HUDEP-2 (cell line): Measurements from ENCODE around the gene MICALL1.
A peak's percentile ranks its signal among the peaks of the same experiment; 100 is the strongest.

Source experiments
- DNase-seq, 76 experiments: peaks; one replicate each; lab custom pipeline; 2025; ENCODE audit not compliant: unreplicated experiment in 76 of 76; lab: John Stamatoyannopoulos, UW

The MICALL1 gene

DNA sequence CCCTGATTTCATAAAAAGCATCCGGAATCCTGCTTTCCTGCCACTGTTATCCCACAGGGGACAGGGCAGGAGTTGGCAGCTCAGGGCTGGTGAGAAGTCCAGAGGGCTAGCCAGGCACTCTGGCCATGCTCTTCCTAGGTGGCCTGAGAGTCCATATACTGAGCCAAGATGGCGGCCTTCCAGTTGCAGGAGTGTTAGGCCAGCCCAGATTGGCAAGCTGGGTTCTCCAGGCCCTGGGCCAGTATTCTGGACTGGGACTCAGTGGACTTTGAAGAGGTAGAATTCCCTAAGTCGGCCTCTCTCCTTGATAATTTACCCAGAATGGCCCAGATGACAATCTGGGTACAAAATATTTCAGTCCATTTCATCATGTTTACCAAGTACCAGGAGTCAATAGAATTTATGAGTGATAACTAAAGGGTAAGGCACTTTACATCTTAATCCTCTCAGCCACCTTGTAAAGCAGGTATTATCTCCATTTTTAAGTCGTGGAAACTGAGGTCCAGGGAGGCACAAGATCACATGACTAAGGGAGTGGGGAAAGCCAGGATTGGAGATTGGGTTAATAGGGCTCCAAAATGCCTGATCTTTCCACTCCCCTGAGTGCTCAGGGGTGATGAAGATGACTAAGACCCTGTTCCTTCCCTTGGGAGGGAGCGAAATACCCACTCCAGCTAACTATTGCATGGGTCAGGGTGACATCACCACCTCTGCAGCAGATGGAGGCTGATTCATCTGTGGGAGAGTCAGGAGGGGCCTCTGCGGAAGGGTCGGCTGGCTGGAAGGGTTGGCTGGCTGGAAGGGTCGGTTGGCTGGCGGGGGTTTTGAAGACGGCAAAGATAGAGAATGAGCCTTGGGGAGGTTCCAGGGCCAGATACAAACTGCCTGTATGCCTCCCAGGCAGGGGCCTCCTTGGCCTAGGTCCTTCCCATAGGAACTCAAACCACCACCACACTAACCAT lies 1.2 kb upstream of the MICALL1 start:
- DNase-seq: peak in 2 of 76 experiments; percentile 4 to 19

DNA sequence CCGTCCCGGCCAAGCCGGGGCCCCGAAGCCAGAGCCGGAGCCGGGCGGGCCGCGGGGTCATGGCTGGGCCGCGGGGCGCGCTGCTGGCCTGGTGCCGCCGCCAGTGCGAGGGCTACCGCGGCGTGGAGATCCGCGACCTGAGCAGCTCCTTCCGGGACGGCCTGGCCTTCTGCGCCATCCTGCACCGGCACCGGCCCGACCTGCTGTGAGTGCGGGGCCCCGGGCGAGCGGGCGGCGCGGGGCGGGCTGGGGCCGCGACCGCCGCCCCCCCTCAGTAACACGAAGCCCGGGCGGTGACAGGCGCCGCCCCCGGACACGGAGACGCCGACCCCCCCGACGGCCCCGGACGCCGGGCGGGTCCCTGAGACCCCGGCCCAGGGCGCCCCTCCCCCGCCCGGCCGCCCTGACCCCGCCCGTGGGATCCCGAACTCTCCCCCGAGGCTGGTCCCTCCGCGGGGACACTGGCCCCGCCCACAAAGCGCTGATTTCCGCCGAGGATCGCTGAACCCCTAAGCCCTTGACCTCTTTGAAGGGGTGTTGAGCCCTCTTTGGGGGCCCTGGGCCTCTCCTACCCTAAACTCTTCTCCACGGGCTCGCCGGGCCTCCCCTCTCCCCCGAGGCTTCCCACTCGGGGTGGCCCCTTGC lies 389 bp downstream of the MICALL1 start:
- DNase-seq: peak in 1 of 76 experiments; percentile 6

DNA sequence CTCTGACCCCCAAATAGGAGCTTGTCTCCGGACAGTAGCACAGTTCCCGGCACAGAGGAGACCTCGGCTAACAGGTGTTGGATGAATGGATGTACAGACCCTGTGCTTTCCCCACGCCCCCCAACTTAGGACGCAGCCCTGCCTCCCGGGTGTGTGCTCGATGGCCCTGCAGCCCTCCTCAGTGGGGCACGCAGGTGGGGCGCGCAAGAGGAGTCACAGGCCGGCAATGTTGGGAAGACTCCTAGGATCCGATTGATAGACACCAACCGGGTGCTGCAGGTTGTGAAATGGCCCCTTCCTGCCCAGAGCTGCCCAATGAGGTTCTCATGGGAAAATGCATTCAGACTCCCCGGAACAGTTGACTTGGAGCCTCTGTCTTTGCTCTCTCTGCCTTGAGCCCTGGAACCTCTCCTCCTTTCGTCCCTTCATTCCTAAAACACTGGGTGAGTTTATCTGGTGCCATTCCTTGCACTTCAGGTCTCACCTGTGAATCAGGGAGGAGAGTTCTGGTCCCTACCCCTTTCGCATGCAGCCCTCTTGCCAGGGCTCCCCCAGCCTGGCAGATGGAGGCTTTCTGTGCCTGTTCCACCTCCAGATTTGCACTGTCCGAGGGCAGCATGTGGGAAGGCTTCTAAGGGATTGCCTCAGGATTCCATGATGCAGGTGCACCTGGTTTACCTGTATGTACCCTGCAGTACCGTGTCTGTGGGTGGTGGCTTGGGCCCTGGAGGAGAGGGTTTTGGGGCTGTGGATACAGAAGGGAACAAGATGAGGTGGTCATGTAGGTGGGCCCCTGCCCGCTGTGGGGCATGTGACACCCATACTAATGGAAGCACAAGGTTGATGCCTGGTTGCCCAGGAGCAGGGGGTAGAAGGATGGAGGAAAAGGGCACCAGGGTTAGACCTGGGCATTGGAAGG lies 1.2 kb downstream of the MICALL1 start:
- no peak for DNase-seq

DNA sequence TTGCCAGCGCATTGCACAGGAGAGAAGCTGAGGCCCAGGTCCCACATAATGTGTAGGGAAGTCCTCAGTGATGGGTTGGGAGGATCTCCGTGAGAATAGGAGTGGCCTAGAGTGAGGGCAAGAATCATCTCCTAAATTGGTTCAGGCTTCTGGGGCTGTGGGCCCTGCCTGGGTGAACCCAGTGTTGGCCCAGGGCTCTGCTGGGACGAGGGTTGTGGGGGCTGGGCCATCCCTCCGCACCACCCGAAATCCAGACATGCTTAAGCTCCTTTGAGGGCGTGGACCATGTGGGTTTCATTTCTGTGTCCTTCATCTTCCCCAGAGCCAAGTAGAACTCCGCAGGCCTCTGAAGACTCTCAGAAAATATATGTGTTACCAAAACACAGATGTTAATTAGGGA lies 3.7 kb downstream of the MICALL1 start:
- no peak for DNase-seq

DNA sequence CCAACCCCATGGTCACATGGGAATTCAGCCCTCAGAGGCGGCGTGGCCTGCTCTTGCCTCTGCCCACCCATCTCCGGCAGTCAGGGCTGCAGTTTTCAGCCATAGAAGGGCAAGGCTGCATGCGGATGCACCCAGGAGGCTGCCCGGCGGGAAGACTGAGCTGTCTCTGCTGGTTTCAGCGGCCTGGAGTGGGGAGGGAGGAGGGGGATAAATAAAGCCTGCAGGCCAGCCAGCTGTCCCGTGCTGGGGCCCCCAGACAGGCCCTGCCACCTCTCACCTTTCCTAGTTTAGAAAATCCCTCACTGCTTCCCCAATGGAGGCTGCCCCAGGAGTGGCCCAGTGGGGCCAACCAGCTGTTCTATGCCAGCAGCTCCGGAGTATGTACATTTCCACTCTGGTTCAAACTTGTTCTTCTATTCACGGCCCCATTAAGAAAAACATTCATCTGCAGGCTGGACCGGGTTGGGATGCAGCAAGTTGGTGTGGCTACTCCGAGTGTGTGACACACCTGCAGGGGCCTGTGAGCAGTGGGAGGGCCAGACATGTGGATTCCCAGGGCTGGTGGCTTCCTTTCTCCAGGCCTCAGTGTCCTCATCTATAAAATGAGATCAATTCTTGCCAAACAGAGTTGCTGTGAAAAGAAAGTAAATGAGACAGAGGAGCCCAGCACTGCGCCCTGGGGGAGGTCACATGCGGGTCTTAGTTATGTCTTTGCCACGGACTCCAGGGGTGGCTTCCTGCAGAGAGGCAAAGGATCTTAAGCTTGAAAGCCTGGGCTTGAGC lies 5.0 kb downstream of the MICALL1 start:
- DNase-seq: no peak

DNA sequence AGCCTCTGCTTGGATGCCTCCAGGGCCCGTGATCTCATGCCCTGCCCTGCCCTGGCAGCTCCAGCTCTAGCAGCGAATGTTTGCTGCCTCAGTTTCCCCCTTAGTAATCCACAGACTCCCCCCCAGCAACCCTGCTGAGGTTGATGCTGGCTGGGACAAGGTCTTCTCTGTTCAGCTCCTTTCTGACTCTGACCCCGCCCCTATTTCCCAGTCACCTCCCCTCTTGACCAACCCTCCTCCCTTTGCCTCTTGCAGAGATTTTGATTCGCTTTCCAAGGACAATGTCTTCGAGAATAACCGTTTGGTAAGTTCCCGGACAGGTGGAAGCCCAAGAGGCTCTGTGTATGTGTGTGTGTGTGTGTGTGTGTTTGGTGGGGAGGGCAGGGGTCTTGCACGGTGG lies 5.6 kb downstream of the MICALL1 start:
- DNase-seq: no peak

DNA sequence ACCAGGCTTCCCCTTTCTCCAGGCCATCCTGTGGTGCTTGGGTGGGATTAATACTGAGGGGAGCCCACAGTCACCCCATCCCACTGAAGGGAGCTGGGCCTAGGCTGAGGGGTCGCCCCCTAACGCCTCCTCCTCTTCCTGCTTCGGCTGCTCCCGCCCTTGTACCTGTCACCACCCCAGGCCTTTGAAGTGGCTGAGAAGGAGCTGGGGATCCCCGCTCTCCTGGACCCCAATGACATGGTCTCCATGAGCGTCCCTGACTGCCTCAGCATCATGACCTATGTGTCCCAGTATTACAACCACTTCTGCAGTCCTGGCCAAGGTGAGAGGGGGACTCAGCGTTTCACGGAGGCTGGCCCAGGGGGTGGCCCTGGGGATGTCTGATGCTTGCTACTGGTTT lies 6.1 kb downstream of the MICALL1 start:
- no peak for DNase-seq

DNA sequence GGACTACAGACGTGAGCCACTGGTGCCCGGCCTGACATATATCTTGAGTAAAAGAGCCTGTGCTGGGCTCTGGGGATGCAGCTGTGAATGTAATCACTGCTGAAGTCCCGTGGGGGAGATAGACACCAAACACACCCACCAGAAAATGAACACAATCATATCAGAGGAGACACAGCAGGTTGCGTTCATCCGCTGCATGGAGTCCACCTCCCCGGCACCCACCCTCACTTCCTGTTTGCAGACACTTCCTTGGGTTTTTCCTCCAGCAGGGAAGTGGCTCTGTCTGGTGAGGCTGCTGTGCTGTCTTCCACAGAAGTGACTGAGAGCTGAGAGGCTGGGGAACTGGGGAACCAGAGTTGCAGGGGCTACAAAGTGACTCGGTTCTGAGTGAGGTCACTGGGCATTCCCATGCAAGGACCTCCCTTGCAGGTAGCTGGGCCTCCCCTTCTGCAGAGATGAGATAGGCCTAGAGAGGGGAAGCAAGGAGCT lies 7.2 kb downstream of the MICALL1 start:
- no peak for DNase-seq

DNA sequence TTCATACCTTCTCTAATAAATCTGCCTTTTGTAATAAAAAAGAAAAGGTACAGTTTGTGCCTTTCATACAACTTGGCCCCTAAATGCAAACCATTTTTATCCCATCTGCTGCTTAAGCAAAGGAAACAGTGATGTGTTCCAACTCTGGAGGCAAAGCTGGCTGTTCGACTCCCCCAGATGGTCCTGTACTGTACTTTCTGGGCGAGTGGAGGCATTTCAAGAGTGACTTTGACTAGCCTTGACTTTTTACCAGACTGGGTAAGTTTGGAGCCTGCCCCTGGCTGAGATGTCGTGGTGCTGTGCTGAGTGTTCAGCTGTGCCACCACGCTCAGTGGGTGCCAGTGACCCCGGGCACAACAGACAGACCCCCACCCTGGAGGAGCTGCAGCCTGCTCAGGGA lies 10.2 kb downstream of the MICALL1 start:
- DNase-seq: no peak

DNA sequence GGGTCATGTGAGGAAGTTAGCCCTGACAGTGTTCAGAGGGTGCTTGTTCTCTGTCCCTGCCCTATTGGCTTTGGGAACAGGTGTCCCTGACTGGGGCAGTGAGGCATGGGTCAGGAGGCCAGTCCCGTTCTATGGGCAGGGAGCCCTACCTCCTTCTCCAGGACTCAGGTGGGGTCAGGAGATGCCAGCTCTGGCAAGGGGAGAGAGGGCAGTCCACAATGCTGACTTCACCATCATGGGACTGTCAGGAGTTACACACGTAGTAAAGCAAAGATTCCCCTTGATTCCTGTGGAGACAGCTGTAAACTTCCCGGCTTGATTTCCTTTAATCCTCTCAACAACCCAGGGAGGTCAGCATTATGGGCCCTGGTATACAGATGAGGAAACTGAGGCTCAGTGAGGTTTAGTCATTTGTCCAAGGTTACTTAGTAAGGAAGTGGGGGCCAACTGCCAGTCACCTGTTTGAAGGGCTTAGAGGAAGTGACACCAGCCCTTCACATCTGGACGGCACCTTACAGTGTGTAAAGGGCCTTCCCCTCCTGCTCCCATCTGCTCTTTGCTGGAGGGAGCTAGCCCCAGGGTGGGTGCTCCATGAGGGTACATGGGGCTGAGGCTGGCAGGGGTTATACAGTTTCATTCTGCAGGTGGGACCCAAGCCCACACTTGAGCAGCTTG lies 11.9 kb downstream of the MICALL1 start:
- DNase-seq: no peak

DNA sequence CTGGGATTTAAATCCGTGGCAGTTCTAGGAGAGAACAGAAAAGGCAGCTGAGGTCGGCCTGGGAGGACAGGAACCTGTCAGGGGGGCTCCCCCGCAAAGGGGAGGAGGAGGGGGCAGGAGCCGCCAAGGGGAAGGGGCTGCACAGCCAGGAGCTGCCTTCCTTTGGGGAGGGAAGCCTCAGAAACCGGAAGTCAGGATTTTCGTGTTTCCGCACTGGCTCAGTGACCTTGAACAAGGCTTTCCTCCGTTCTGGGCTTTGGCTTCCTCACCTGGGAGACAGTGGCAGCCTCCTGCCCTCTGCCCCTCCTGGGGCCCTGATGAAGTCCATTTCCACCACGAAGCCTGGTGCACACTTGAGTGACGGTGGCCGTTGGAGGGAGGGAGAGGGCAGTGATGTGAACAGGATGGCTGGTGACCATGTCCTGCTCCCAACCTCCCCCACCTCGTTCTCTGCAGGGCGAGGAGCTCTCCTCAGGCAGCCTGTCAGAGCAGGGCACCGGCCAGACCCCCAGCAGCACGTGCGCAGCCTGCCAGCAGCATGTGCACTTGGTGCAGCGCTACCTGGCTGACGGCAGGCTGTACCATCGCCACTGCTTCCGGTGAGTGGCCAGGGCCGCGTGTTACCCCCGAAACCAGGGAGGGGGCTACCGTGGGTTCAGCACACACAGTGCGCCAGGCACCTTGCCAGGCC lies 12.6 kb downstream of the MICALL1 start:
- no peak for DNase-seq

DNA sequence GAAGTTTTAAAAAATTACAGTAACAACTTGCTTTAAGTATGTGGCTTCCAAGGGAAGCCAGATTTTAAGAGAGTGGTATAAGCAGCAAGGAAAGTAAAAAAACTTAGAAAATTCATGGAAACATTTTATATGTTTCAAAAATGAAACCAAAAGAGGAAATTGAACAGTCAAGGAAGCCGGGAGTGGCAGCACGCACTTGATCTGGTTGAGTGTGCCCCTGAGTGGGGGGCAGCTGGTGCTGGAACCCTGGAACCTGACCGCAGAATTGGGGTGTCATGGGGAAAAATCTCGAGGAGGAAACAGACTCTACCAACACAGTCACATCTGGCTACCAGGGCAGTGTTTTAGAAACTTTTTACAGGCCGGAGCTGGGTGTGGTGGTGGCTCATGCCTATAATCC lies 14.0 kb downstream of the MICALL1 start:
- no peak for DNase-seq

DNA sequence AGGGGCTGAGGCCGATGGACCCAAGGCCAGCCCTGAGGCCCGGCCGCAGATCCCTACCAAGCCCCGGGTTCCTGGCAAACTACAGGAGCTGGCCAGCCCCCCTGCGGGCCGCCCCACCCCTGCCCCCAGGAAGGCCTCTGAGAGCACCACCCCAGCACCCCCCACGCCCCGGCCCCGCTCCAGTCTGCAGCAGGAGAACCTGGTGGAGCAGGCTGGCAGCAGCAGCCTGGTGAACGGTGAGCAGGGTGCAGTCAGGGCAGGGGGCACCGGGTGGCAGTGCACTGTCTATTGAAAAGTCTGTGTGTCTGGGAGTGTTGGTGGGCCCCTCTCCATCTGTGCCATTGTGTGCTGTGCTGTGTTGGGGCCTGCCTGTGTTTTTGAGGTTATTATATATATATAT lies 16.1 kb downstream of the MICALL1 start:
- DNase-seq: no peak

DNA sequence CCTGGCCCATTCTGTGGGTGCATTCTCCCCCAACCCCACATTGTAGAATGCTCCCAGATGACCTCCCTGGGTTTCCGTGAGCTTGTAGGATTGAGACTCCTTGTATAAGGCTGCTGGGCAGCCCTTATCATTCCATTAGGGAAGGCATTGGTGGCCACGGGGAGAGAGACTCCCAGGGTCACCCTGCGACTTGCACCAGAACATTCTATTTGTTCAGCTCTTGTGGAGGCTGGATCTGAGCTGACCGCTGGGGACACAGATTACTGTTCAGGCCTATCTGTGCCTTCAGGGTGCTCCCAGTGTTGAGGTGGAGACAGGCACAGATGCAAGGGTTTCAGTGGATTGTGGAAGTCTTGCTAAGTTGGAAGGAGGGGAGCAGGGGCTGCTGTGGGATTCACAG lies 17.8 kb downstream of the MICALL1 start:
- DNase-seq: no peak

DNA sequence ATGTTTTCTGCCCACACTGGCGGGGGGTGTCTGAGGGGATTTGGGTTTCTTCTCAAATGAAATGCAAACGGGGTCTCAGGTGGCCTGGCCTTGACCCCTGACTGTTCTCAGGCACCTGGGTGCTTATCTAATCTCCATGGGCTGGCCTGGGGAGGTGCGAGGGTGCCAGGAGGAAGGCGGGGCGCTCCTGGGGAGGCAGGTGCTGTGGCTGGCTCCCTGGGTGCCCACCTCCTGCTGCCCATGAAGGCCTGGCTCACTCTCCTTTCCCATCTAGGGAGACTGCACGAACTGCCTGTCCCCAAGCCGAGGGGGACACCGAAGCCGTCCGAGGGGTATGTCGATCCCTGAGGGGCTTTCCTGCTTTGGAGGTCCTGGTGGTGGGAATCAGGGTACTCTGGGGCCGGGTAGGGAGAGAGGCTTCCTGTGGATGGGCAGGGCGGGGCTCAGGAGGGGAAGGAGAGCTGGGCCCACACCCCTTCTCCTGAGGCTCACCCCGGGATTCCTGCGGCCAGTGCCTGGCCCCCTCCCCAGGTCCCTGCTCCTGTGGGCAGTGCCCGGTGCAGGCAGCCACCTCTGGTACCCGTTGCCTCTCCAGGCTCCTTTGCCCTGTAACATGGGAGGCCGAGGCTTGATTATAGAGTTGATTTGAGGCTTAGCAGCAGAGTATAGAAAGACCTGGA lies 18.4 kb downstream of the MICALL1 start:
- DNase-seq: no peak

DNA sequence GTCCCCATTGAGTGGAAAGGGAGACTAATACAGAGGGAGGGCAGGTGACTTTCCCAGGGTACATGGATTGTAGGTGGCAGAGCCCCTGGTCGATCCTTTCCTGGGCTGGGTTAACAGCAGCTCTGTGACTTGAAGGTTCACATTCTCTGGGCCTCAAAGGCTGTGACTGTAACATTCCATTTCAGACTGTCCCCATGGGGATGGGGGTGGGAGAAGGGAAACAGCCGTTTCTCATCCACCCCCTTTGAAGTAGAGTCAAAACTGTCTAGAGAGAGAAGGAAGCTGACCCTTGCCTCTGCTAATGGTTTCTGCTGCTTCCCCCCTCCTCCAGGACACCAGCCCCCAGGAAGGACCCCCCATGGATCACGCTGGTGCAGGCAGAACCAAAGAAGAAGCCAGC lies 19.2 kb downstream of the MICALL1 start:
- no peak for DNase-seq

DNA sequence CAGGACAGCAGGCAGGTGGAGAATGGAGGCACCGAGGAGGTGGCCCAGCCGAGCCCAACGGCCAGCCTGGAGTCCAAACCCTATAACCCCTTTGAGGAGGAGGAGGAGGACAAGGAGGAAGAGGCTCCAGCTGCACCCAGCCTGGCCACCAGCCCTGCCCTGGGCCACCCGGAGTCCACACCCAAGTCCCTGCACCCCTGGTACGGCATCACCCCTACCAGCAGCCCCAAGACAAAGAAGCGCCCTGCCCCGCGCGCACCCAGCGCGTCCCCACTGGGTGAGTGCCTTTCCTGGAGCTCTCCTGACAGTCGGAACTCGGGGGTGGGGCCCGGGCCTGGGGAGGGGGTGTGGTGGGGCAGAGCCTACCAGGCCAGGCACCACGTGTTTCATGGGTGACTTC lies 19.7 kb downstream of the MICALL1 start:
- no peak for DNase-seq

DNA sequence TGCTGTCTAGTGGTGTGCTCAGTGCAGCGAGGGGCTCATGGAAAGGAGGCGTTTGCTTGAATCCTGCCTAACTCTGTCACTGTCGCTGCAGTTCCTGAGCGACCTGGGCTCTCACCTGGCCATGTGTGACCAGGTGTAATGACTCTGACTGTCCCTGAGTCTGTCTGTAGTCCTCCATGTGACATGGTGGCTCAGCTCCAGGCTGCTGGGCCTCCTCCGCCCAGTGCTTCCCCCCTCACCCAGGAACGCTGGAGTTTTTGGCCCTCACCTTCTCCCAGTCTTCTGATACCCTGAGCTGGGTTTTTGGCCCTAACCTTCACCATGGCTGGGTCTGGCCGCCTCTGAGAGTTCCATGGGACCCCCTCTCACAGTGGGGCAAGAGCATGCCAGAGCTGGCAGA lies 20.3 kb downstream of the MICALL1 start:
- DNase-seq: peak in 1 of 76 experiments; percentile 21
